Measurements from ENCODE around the gene ZNF397.

Gene ZNF397

DNA sequence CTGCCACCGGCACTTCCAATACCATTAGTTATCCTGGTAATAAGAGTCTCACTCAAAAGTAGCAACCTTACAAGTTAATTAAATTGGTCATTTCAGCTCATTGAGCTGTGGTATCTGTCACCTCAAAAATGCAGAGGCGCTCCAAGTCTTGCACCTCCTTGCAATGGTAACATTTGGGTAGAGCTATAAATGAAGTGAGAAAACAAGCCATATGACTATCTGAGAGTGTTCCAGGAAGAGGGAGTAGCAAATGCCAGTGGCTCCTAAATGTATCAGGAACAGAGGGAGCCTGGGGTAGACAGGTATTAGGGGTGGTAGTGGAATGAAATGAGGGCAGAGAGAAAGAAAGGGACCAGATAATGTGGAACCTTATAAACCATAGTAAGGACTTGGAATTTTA is 55.2 kb downstream of the ZNF397 start:
- TF ChIP-seq, protein P1, sequence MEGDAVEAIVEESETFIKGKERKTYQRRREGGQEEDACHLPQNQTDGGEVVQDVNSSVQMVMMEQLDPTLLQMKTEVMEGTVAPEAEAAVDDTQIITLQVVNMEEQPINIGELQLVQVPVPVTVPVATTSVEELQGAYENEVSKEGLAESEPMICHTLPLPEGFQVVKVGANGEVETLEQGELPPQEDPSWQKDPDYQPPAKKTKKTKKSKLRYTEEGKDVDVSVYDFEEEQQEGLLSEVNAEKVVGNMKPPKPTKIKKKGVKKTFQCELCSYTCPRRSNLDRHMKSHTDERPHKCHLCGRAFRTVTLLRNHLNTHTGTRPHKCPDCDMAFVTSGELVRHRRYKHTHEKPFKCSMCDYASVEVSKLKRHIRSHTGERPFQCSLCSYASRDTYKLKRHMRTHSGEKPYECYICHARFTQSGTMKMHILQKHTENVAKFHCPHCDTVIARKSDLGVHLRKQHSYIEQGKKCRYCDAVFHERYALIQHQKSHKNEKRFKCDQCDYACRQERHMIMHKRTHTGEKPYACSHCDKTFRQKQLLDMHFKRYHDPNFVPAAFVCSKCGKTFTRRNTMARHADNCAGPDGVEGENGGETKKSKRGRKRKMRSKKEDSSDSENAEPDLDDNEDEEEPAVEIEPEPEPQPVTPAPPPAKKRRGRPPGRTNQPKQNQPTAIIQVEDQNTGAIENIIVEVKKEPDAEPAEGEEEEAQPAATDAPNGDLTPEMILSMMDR (IDR thresholded peaks at IDR 0.05; ENCODE audit: control insufficient read depth, insufficient read depth, low read depth, low read length, missing control alignments) = no peak
- H3K4me3 ChIP-seq (ENCODE audit: control insufficient read depth, low read depth, low read length) = no peak overlapping the region
- DNase-seq (ENCODE audit: low read depth) = no peak

DNA sequence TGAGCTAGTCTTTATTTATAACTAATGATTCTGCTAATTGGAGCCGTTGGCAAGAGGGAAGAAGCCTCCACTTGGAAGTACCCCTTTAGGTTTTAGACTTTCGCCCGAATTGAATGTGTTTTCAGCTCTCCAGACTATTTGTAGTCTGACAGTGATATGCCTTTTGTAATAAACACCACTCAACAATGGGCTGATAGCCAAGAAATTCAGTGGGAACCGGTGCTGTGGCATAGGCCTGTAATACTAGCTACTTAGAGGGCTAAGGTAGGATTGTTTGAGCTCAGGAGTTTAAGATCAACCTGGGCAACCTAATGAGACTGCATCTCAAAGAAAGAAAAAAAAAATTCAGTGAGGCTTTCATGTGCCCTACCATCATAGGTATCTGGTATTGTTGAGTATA is 62.8 kb downstream of the ZNF397 start:
- TF ChIP-seq, protein P1 (IDR thresholded peaks at IDR 0.05; ENCODE audit: control insufficient read depth, insufficient read depth, low read depth, low read length, missing control alignments) = no peak
- no peak overlapping the region for H3K4me3 ChIP-seq (ENCODE audit: control insufficient read depth, low read depth, low read length)
- DNase-seq (ENCODE audit: low read depth) = no peak

DNA sequence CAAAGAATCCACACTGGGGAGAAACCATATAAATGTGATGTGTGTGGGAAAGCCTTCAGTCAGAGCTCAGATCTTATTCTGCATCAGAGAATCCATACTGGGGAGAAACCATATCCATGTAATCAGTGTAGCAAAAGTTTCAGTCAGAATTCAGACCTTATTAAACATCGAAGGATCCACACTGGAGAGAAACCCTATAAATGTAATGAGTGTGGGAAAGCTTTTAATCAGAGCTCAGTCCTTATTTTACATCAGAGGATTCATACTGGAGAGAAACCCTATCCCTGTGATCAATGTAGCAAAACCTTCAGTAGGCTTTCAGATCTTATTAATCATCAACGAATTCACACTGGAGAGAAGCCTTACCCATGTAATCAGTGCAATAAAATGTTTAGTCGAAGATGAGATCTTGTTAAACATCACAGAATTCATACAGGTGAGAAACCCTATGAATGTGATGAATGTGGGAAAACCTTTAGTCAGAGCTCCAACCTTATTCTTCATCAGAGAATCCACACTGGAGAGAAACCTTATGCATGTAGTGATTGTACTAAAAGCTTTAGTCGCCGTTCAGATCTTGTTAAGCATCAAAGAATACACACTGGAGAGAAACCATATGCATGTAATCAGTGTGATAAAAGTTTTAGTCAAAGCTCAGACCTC is 65.9 kb downstream of the ZNF397 start:
- DNase-seq (ENCODE audit: low read depth) = no peak
- TF ChIP-seq, protein P1 (IDR thresholded peaks at IDR 0.05; ENCODE audit: control insufficient read depth, insufficient read depth, low read depth, low read length, missing control alignments) = no peak
- no peak overlapping the region for H3K4me3 ChIP-seq (ENCODE audit: control insufficient read depth, low read depth, low read length)

Measured in AG09309 (cell line).